ACC112 (cell line): ENCODE measurements around the gene ANKRD53.

Experiments
- H2AFZ ChIP-seq: fragments of 200-600 bp; sonication (generic); one replicate; pipeline ENCODE4 v1.6.0; 2017; ENCODE audit warnings: antibody characterized with exemption, low read length; ENCODE audit not compliant: unreplicated experiment
- H3K27ac ChIP-seq: fragments of 200-600 bp; sonication (generic); 2 replicates; pipeline ENCODE4 v1.5.1; 2014; ENCODE audit warnings: low read depth, mild to moderate bottlenecking, antibody characterized with exemption, low read length, moderate library complexity
- H3K27me3 ChIP-seq: fragments of 200-600 bp; sonication (generic); 2 replicates; pipeline ENCODE4 v1.6.1; 2014; ENCODE audit warnings: mild to moderate bottlenecking, antibody characterized with exemption, low read length, moderate library complexity, mixed read lengths; ENCODE audit not compliant: insufficient read depth
- H3K36me3 ChIP-seq: fragments of 200-600 bp; sonication (generic); 2 replicates; pipeline ENCODE4 v1.6.1; 2016; ENCODE audit warnings: mild to moderate bottlenecking, antibody characterized with exemption, low read length, moderate library complexity, mixed read lengths; ENCODE audit not compliant: insufficient read depth
- H3K4me1 ChIP-seq: fragments of 200-600 bp; sonication (generic); one replicate; pipeline ENCODE4 v1.6.1; 2016; ENCODE audit warnings: low read length, mixed read lengths; ENCODE audit not compliant: insufficient read depth, unreplicated experiment, control insufficient read depth
- H3K4me3 ChIP-seq: fragments of 200-600 bp; sonication (generic); 2 replicates; pipeline ENCODE4 v1.5.1; 2014; ENCODE audit warnings: mild to moderate bottlenecking, low read depth, low read length
- H3K79me2 ChIP-seq: fragments of 200-600 bp; sonication (generic); one replicate; pipeline ENCODE4 v1.6.0; 2016; ENCODE audit warnings: low read length; ENCODE audit not compliant: control insufficient read depth, unreplicated experiment, insufficient read depth

The ANKRD53 gene

DNA sequence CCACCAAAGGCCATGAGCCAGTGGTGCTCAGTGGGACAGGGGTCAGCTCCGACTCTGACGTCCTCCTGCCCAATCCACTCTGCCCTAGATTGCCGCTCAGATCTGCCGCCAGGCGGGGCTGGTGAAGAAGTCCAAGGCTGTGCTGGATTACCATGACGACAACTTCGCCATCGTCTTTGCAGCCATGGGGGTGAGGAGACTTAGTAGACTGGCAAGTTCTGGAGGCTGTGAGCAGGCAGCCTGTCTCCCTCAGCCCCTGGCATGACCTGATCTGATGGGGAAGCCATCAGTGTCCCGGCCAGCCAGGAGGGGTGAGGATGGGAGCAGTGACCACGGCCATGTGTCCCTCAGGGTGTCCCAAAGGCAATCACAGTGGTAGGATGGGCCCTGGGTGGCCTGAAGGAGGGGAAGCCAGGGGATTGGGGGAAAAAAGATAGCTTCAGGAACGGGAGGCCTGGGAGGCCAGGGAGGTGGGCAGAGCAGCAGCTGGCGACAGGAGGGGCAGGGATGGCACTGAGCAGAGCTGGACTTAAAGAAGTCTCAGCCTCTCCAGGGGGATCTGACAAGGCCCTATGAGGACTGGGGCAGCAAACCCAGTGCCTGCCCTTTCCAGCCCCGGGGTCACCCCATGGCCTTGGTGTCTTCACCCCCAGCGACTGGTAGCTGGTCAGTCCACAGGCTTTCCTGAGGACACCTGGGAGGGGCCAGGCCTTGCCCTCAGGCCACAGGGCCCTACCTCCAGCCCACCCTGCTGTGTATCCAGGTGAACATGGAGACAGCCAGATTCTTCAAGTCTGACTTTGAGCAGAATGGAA lies 17.4 kb upstream of the ANKRD53 start:
- Histone ChIP-seq H3K79me2 (no peaks in the 10 kb centered on the region), H3K4me3 (no peak overlapping the region), H2AFZ (no peak overlapping the region), H3K27me3 (0 out of 2 replicates have a peak, but pooled peaks cover 5% of the 10 kb centered on the region), H3K36me3 (no peaks in the 10 kb centered on the region), H3K27ac (no peak overlapping the region), H3K4me1 (peaks cover 3% of the 10 kb centered on the region)

DNA sequence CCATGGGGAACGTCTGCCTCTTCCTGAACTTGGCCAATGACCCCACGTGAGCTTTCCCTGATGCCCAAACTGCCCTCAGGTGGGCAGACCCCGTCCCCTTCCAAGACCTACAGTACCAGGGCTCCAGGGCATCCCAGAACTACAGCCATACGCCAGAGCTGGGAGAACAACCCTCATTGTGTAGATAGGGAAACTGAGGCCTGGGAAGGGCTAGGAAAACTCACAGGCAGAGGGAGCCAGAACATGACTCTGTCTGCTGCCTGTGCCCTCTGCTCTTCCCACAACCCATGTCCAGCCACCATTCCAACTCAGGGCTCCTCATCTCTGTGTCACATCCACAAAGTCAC lies 16.8 kb upstream of the ANKRD53 start:
- H3K4me1 ChIP-seq, result peaks cover 3% of the 10 kb centered on the region
- no peaks in the 10 kb centered on the region for H3K79me2 ChIP-seq
- H3K27me3 ChIP-seq, result 0 out of 2 replicates have a peak, but pooled peaks cover 5% of the 10 kb centered on the region
- H3K27ac ChIP-seq, result no peak overlapping the region
- H3K36me3 ChIP-seq, result no peaks in the 10 kb centered on the region
- no peak overlapping the region for H3K4me3 ChIP-seq
- no peak overlapping the region for H2AFZ ChIP-seq

DNA sequence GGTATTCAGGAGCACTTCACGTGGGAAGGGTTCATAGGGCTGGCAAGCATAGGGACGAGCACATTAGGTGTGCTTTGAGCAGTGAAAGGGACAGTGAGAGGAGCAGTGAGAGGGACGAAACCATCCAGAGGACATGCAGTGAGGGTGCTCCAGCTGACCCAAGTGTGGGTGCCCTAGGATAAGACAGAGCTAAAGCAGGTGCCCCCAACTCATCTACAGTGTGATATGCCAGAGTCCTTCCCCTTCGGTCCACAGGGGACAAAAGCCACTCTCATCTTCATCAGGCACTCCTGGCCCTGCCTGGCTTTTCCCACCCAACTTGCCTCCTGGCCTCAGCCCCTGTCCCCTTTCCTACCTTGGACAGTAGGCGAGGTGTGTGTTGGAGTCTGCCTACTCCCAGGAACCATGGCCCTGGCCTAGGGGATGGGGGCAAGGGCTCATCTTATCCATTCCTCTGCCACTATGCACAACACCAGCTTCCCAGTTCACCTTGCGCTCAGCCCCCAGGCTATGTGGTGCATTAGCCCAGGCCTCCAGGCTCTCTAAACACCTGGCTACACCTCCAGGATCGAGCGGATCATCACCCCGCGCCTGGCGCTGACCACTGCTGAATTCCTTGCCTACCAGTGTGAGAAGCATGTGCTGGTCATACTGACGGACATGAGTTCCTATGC lies 16.1 kb upstream of the ANKRD53 start:
- Histone ChIP-seq H3K79me2 (no peaks in the 10 kb centered on the region), H3K27me3 (0 out of 2 replicates have a peak, but pooled peaks cover 5% of the 10 kb centered on the region), H3K4me1 (peaks cover 3% of the 10 kb centered on the region)

DNA sequence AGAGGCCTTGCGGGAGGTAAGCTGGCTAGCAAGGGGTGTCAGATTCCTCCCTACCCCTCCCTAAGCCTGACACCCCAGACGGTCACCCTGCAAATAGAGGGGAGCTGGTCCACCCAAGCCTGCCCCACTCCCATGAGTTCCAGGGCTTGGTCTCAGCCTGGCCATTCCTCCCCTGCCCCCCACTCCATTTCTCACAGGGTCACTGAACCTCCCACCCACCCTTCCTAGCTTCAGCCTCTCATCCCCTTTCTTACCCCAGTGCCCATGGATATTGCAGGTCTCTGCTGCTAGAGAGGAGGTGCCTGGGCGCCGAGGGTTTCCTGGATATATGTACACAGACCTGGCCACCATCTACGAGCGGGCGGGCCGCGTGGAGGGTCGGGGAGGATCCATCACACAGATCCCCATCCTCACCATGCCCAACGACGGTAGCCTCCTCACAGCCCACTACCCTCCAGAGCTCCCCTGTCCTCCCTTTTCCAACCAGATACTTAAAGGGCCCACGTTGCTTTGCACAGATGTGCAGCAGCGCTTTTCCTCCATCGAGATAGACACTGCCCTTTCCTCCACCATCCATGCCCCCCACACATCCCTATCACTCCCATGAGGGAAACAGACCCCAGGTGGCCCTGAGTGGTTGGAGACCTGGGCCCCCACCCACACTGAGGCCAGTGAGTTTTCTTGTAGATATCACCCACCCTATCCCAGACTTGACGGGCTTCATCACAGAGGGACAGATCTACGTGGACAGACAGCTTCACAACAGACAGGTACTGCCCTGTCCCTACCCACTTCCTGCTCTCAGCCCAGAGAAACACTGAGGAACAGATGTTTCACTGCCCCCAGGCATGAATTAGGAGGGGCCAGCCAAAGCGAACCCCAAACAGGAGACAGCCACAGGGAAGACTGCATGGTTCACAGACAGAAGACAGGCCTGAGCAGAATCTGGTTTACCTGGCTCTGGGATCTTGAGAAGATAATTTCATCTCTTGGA lies 15.2 kb upstream of the ANKRD53 start:
- H3K27me3 ChIP-seq, result peaks cover 10% of the 10 kb centered on the region; the same call in 1 of the 2 replicates
- H3K36me3 ChIP-seq, result no peaks in the 10 kb centered on the region
- peaks cover 3% of the 10 kb centered on the region for H3K4me1 ChIP-seq
- H2AFZ ChIP-seq, result no peak overlapping the region
- H3K79me2 ChIP-seq, result no peaks in the 10 kb centered on the region
- no peak overlapping the region for H3K4me3 ChIP-seq
- H3K27ac ChIP-seq, result no peak overlapping the region

More for the DNA sequence above, 16.1 kb upstream of the ANKRD53 start:
- no peak overlapping the region for H3K4me3 ChIP-seq
- no peak overlapping the region for H3K27ac ChIP-seq
- H3K36me3 ChIP-seq, result no peaks in the 10 kb centered on the region
- H2AFZ ChIP-seq, result no peak overlapping the region

DNA sequence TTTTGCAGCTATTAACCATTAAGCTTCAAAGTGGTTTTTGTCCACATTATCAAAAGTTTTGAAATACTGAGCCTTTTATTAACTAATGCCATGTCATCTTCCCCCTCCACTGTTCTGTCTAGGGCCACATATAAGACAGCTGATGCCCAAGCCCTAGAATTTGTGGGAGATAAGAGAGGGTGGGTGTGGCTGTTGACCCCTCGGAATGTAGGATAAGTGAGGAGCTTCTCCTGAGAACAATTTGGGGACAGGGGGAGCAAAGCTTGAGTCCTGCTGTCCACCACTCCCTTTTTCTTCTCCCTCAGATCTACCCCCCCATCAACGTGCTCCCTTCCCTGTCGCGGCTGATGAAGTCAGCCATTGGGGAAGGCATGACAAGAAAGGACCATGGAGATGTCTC lies 14.3 kb upstream of the ANKRD53 start:
- H3K4me3 ChIP-seq, result no peak overlapping the region
- no peak overlapping the region for H3K27ac ChIP-seq
- peaks cover 3% of the 10 kb centered on the region for H3K4me1 ChIP-seq
- no peaks in the 10 kb centered on the region for H3K79me2 ChIP-seq
- H3K36me3 ChIP-seq, result no peaks in the 10 kb centered on the region
- no peak overlapping the region for H2AFZ ChIP-seq
- H3K27me3 ChIP-seq, result peaks cover 10% of the 10 kb centered on the region; the same call in 1 of the 2 replicates

DNA sequence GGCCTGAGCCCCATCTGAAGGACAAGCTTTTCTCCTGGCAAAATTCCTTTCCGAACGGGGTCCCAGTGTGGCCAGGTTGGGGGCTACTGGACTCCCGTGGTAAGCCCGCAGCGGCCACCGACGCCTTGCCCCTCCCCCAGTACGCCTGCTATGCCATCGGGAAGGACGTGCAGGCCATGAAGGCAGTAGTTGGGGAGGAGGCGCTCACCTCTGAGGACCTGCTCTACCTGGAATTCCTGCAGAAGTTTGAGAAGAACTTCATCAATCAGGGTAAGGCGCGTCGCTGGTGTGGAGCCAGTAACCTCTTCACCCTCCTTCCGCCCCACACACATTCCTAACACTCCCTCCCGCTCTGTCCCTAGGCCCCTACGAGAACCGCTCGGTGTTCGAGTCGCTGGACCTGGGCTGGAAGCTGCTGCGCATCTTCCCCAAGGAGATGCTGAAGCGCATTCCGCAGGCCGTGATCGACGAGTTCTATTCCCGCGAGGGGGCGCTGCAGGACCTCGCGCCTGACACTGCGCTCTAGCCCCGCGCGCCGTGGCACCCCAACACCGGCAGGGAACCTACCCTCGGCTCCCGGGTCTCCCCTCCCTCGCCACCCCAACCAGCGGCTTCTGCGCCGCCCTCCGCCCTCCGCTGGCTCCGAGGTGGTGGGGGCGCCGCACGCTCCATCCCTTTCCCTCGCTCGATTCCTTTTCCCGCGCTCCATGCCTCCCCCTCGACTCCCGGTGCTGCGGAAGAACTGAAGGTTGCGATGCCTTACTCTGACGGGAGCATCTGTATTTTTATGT lies 13.6 kb upstream of the ANKRD53 start:
- peaks cover 3% of the 10 kb centered on the region for H3K4me1 ChIP-seq
- peak overlapping the region; percentile 94 for H3K4me3 ChIP-seq
- H3K27ac ChIP-seq, result no peak overlapping the region
- H3K79me2 ChIP-seq, result no peaks in the 10 kb centered on the region
- H3K27me3 ChIP-seq, result peaks cover 10% of the 10 kb centered on the region; the same call in 1 of the 2 replicates
- H3K36me3 ChIP-seq, result no peaks in the 10 kb centered on the region
- peak overlapping the region; percentile 84 for H2AFZ ChIP-seq

DNA sequence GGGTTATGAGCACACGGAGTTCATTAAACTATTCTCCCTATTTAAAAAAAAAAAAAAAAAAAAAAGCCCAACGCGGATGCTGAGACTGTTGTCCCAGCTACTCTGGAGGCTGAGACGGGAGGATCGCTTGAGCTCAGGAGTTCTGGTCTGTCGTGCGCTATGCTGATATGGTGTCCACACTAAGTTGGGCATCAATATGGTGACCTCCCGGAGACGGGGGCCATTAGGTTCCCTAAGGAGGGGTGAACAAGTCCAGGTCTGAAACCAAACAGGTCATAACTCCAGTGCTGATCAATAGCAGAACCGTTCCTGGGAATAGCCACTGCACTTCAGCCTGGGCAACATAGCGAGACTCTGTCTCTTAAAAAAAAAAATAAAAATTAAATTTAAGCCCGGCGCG lies 12.9 kb upstream of the ANKRD53 start:
- no peak overlapping the region for H3K27ac ChIP-seq
- H2AFZ ChIP-seq, result peak overlapping the region; percentile 84
- peaks cover 15% of the 10 kb centered on the region; the same call in 1 of the 2 replicates for H3K27me3 ChIP-seq
- H3K4me1 ChIP-seq, result peaks cover 3% of the 10 kb centered on the region
- peak overlapping the region; percentile 94 for H3K4me3 ChIP-seq
- H3K79me2 ChIP-seq, result no peaks in the 10 kb centered on the region
- H3K36me3 ChIP-seq, result no peaks in the 10 kb centered on the region

DNA sequence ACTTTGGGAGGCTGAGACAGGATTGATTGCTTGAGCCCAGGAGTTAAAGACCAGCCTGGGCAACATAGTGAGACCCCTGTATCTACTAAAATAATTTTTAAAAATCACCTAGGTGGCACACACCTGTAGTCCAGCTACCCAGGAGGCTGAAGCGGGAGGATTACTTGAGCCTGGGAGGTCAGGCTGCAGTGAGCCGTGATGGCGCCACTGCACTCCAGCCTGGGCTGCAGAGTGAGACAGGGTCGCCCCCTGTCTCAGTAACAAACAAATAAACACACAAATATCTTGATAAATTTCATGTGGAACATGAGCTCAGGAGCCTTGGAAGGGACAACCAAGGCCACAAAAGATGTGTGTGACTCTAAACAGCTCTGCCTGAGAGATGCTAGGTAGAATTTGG lies 11.7 kb upstream of the ANKRD53 start:
- no peak overlapping the region for H3K27ac ChIP-seq
- H3K4me1 ChIP-seq, result peaks cover 3% of the 10 kb centered on the region
- H3K4me3 ChIP-seq, result no peak overlapping the region
- no peaks in the 10 kb centered on the region for H3K79me2 ChIP-seq
- H2AFZ ChIP-seq, result no peak overlapping the region
- H3K36me3 ChIP-seq, result no peaks in the 10 kb centered on the region
- peaks cover 17% of the 10 kb centered on the region for H3K27me3 ChIP-seq

DNA sequence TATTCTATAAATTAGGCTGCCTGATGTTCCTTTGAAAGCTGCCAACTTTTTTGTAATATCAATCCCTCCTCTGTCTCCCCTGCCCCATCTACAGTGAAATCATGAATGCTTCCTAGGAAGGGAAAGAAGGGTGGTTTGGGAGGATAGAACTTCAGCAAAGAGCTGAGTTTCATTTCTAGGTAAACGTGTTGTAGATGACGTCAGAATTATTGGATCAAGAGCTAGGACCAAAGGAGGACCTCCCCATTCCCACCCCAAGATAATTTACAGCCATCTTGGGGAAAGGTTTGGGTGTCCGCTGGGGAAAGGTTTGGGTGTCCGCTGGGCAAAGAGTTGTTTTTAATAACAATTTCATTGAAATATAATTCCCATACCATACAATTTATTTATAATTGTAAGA lies 11.2 kb upstream of the ANKRD53 start:
- H3K27me3 ChIP-seq, result peaks cover 21% of the 10 kb centered on the region
- peaks cover 3% of the 10 kb centered on the region for H3K4me1 ChIP-seq
- no peak overlapping the region for H3K4me3 ChIP-seq
- no peaks in the 10 kb centered on the region for H3K36me3 ChIP-seq
- no peak overlapping the region for H2AFZ ChIP-seq
- H3K27ac ChIP-seq, result no peak overlapping the region
- no peaks in the 10 kb centered on the region for H3K79me2 ChIP-seq
